Measurements from ENCODE around the gene ELK3. TPM values are rescaled to one million over a fixed set of nuclear protein-coding genes. Genes with fewer than 3 reads are reported as not detected.

The ELK3 gene
- total RNA-seq, 2 experiments from 2014 or later, result 7.7 TPM

DNA sequence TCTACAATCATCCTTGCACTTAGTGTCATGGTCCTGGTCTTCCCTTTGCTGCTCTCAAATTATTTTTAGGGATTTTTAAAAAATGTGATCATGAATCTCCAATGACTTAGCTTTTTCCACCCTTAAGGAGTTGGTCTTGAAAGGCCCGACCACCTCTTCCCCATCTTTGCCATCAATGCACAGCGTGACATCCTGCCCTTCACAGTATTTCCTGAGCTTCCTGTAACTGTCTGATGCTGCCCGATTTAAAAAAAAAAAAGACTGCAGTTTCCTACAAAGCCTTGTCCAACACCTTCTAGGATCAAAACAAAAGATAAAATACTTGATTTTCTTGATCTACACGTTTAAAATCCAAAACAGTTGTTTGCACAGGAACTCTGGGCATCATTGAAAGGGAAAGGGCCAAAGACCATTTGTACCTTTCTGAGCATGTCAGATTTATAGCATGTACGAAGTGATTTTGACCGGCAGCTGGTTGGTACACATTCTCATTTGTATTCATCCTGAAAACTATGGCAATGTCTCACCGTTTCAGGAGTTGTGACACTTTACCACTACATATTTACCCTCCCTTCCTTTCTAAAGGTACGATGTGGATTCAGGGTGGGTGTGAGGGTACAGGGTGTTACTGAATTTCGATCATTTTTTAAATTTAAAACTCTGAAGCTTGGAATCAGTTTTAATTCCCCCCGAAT lies 7.4 kb upstream of the ELK3 start:
- H3K27me3 Mint-ChIP-seq, result no peaks in the 10 kb centered on the region
- intact Hi-C loops (cut with micrococcal nuclease), result no loop called here
- TF ChIP-seq, protein P1, sequence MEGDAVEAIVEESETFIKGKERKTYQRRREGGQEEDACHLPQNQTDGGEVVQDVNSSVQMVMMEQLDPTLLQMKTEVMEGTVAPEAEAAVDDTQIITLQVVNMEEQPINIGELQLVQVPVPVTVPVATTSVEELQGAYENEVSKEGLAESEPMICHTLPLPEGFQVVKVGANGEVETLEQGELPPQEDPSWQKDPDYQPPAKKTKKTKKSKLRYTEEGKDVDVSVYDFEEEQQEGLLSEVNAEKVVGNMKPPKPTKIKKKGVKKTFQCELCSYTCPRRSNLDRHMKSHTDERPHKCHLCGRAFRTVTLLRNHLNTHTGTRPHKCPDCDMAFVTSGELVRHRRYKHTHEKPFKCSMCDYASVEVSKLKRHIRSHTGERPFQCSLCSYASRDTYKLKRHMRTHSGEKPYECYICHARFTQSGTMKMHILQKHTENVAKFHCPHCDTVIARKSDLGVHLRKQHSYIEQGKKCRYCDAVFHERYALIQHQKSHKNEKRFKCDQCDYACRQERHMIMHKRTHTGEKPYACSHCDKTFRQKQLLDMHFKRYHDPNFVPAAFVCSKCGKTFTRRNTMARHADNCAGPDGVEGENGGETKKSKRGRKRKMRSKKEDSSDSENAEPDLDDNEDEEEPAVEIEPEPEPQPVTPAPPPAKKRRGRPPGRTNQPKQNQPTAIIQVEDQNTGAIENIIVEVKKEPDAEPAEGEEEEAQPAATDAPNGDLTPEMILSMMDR (IDR thresholded peaks at IDR 0.05), result no peak
- ChIA-PET POLR2A (interaction anchor here (0.7 to 1.4 kb wide), 5 partner anchors 9 to 213 kb away, joined by 3 to 4 read pairs (median 3); no protein-coding TSS in a partner anchor), CTCF (interaction anchor here (1.1 to 1.6 kb wide), 4 partner anchors 12 to 29 kb away, joined by 3 to 7 read pairs (median 4); no protein-coding TSS in a partner anchor)
- DNase-seq (no peak), ATAC-seq (no peak)
- H3K27ac Mint-ChIP-seq, result no peak overlapping the region
- no peaks in the 10 kb centered on the region for H3K36me3 Mint-ChIP-seq (ENCODE audit: low read depth)
- H3K4me3 Mint-ChIP-seq, result no peak overlapping the region
- peaks cover 25% of the 10 kb centered on the region for H3K4me1 Mint-ChIP-seq (ENCODE audit: low read depth)
- peaks cover 4% of the 10 kb centered on the region for H3K9me3 Mint-ChIP-seq

DNA sequence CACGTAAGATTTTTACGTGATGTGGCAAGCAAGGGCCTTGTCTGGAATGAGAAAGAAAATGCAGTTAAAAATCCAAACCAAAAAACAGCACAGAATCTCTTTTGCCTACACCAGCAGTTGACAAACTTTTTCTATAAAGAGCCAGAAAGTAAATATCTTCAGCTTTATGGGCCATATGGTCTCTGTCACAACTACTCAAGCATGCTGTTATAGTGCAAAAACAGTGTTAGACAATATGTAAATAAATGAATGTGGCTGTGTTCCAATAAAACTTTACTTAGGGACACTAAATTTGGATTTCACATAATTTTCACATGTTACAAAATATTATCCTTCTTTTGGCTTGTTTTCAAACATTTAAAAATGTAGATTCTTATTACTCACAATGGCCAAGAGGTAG lies 6.2 kb upstream of the ELK3 start:
- Mint-ChIP-seq H3K9me3 (peaks cover 3% of the 10 kb centered on the region), H3K27me3 (no peaks in the 10 kb centered on the region), H3K27ac (no peak overlapping the region), H3K36me3 (ENCODE audit: low read depth) (no peaks in the 10 kb centered on the region), H3K4me1 (ENCODE audit: low read depth) (peaks cover 35% of the 10 kb centered on the region), H3K4me3 (no peak overlapping the region)
- ATAC-seq (no peak), DNase-seq (no peak)
- TF ChIP-seq, protein P1 (IDR thresholded peaks at IDR 0.05), result no peak
- ChIA-PET POLR2A (interaction anchor here (0.7 to 1.4 kb wide), 5 partner anchors 10 to 339 kb away, joined by 3 read pairs; no protein-coding TSS in a partner anchor), CTCF (interaction anchor here (1.3 kb wide), 1 partner anchor 10 kb away, joined by 3 read pairs; no protein-coding TSS in a partner anchor)
- intact Hi-C loops (cut with micrococcal nuclease), result no loop called here

DNA sequence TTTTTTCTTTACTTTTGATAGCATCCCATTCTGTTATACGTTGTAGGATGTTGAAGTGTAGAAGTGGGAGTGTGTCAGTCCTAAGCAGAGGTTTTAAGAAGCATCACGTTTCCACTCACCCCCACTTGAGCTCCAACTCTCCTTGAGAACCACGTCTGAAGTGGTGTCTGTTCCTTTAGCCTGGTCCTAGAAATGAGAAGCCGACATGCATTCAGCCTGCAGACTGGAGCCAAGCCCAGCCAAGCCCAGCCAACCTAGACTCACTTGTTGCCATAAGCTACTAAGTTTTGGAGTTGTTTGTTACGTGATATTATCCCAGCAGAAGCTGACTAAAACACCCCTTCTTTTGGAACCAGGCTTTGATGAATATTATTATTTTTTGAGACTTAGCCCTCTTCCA lies 4.4 kb upstream of the ELK3 start:
- no peak for DNase-seq
- CTCF ChIA-PET, result interaction anchor here (1.4 kb wide), 1 partner anchor 129 kb away, joined by 7 read pairs; no protein-coding TSS in a partner anchor
- H3K4me1 Mint-ChIP-seq (ENCODE audit: low read depth), result peaks cover 43% of the 10 kb centered on the region
- H3K27ac Mint-ChIP-seq, result no peak overlapping the region
- peaks cover 2% of the 10 kb centered on the region for H3K9me3 Mint-ChIP-seq
- intact Hi-C loops (cut with micrococcal nuclease), result no loop called here
- peaks cover 1% of the 10 kb centered on the region for H3K36me3 Mint-ChIP-seq (ENCODE audit: low read depth)
- no peak for ATAC-seq
- TF ChIP-seq, protein P1 (IDR thresholded peaks at IDR 0.05), result no peak
- H3K27me3 Mint-ChIP-seq, result no peaks in the 10 kb centered on the region
- POLR2A ChIA-PET, result interaction anchor here (0.8 to 1.4 kb wide), 4 partner anchors 12 to 28 kb away, joined by 3 to 4 read pairs (median 3); no protein-coding TSS in a partner anchor
- H3K4me3 Mint-ChIP-seq, result no peak overlapping the region

DNA sequence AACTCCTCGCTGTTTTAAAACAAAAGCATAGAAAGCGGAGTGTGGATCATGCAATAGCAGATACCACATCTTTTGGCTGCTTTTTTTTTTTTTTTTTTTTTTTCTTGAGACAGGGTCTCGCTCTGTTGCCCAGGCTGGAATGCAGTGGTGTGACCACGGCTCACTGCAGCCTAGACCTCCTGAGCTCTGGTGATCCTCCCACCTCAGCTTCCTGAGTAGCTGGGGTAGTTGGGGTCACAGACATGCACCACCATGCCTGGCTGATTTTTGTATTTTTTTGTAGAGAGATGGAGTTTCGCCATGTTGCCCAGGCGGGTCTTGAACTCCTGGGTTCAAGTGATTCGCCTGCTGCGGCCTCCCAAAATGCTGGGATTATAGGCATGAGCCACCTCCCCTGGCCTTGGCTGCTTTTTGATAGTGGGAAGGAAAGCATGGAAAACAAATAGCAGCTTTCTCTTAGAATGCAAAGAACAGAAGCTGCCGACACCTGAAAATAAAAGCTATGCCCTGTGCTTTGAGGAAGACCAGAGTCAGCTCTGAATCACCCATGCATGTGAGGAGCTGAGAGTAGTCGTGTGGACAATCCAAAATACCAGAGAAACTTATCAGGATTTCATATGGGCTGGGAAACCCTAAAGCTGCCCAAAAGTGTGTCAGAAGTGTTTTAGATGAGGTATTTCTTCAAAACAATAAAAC lies 3.6 kb upstream of the ELK3 start:
- ChIA-PET CTCF (interaction anchor here (1.4 kb wide), 2 partner anchors 12 to 130 kb away, joined by 3 to 7 read pairs; no protein-coding TSS in a partner anchor), POLR2A (interaction anchor here (0.7 to 1.4 kb wide), 6 partner anchors 13 to 64 kb away, joined by 3 to 4 read pairs (median 3); no protein-coding TSS in a partner anchor)
- Mint-ChIP-seq H3K4me3 (no peak overlapping the region), H3K27me3 (no peaks in the 10 kb centered on the region), H3K27ac (peak overlapping the region; percentile 31), H3K9me3 (peaks cover 2% of the 10 kb centered on the region), H3K36me3 (ENCODE audit: low read depth) (peaks cover 4% of the 10 kb centered on the region), H3K4me1 (ENCODE audit: low read depth) (peaks cover 43% of the 10 kb centered on the region)
- intact Hi-C loops (cut with micrococcal nuclease), result no loop called here
- TF ChIP-seq, protein P1 (IDR thresholded peaks at IDR 0.05), result no peak
- no peak for ATAC-seq
- no peak for DNase-seq

Data from activated CD8-positive, alpha-beta T cell treated with anti-CD3 and anti-CD28 coated beads for 36 hours (primary cell).